Calu3 (cell line): ENCODE measurements around the gene BICDL2. TPM values are rescaled to one million over a fixed set of nuclear protein-coding genes. Genes with fewer than 3 reads are reported as not detected.
"Not testable (repeated sequence)": the region's sequence is repeated elsewhere in the genome, so short reads cannot be mapped to it uniquely, and the experiment has no call there.

Experiments used
- BruUV-seq: library from RNA; stranded (reverse); fragments of 400-500 nt; replicated peaks from 2 replicates; lab custom pipeline; 2021; lab: Mats Ljungman, UMichigan
- CTCF ChIA-PET: fragments of 300-600 bp; sonication (Branson Sonifier 250); formaldehyde crosslinking; loops from one replicate; lab custom pipeline; 2022; ENCODE audit warnings: antibody characterized with exemption; lab: Charles Lee
- DNase-seq: peaks from one replicate; pipeline ENCODE4 v3.0.0; 2022
- H3K27ac Mint-ChIP-seq: one replicate; pipeline ENCODE4 v1.8.0; 2022; ENCODE audit warnings: mixed read lengths; ENCODE audit not compliant: unreplicated experiment
- H3K27me3 Mint-ChIP-seq: one replicate; pipeline ENCODE4 v1.8.0; 2022; ENCODE audit warnings: mixed read lengths; ENCODE audit not compliant: unreplicated experiment
- H3K36me3 Mint-ChIP-seq: one replicate; pipeline ENCODE4 v1.8.0; 2022; ENCODE audit warnings: mild to moderate bottlenecking, moderate library complexity, mixed read lengths; ENCODE audit not compliant: insufficient read depth, unreplicated experiment
- H3K4me1 Mint-ChIP-seq: one replicate; pipeline ENCODE4 v1.8.0; 2022; ENCODE audit warnings: mild to moderate bottlenecking, low read depth, mixed read lengths; ENCODE audit not compliant: unreplicated experiment
- H3K4me3 Mint-ChIP-seq: one replicate; pipeline ENCODE4 v1.8.0; 2022; ENCODE audit warnings: mild to moderate bottlenecking, low read depth, moderate library complexity, mixed read lengths; ENCODE audit not compliant: unreplicated experiment
- H3K9me3 Mint-ChIP-seq: one replicate; pipeline ENCODE4 v1.8.0; 2022; ENCODE audit warnings: low read depth, mixed read lengths; ENCODE audit not compliant: unreplicated experiment
- intact Hi-C: fragments of 100-400 bp; cut with micrococcal nuclease; formaldehyde crosslinking; loops from one replicate; pipeline ENCODE4 v1.10.0; 2022; ENCODE audit not compliant: unreplicated experiment
- total RNA-seq: library from RNA; stranded (reverse); gene quantifications from 2 replicates; pipeline ENCODE4 v1.2.3, GENCODE V29; 2022
- TF ChIP-seq, protein P1 (sequence below): fragments of 200-600 bp; IDR thresholded peaks from one replicate; pipeline ENCODE4 v1.8.0; 2022; ENCODE audit warnings: antibody characterized with exemption; ENCODE audit not compliant: unreplicated experiment

BICDL2 gene
- total RNA-seq, 1 experiment from 2014 or later = 59.4 TPM

DNA sequence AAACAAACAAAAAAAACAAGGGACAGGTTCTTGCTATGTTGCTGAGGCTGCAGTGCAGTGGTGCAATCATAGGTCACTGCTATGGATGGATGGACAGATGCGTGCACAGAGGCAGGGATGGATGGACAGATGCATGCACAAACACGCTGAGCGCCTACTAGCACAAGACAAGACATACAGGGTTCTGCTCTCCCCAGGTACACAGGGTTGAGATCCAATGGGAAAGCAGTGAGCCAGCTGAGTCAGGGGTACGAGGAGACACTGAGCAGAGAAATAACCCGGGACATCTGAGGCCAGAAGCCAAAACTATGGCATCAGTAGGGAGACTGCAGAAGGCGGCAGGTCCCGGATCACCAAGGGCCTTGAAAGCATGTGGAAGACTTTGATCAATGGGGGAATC, 34.9 kb upstream of the BICDL2 start:
- TF ChIP-seq, protein P1, sequence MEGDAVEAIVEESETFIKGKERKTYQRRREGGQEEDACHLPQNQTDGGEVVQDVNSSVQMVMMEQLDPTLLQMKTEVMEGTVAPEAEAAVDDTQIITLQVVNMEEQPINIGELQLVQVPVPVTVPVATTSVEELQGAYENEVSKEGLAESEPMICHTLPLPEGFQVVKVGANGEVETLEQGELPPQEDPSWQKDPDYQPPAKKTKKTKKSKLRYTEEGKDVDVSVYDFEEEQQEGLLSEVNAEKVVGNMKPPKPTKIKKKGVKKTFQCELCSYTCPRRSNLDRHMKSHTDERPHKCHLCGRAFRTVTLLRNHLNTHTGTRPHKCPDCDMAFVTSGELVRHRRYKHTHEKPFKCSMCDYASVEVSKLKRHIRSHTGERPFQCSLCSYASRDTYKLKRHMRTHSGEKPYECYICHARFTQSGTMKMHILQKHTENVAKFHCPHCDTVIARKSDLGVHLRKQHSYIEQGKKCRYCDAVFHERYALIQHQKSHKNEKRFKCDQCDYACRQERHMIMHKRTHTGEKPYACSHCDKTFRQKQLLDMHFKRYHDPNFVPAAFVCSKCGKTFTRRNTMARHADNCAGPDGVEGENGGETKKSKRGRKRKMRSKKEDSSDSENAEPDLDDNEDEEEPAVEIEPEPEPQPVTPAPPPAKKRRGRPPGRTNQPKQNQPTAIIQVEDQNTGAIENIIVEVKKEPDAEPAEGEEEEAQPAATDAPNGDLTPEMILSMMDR = no peak
- H3K27me3 Mint-ChIP-seq = peaks cover 44% of the 10 kb centered on the region
- no peak overlapping the region for H3K4me3 Mint-ChIP-seq
- H3K4me1 Mint-ChIP-seq = no peaks in the 10 kb centered on the region
- intact Hi-C loops = no loop called here
- peaks cover 5% of the 10 kb centered on the region for H3K36me3 Mint-ChIP-seq
- CTCF ChIA-PET = no interaction called here
- no peak for DNase-seq
- no peak overlapping the region for H3K27ac Mint-ChIP-seq
- no TSS peak for BruUV-seq
- no peaks in the 10 kb centered on the region for H3K9me3 Mint-ChIP-seq

DNA sequence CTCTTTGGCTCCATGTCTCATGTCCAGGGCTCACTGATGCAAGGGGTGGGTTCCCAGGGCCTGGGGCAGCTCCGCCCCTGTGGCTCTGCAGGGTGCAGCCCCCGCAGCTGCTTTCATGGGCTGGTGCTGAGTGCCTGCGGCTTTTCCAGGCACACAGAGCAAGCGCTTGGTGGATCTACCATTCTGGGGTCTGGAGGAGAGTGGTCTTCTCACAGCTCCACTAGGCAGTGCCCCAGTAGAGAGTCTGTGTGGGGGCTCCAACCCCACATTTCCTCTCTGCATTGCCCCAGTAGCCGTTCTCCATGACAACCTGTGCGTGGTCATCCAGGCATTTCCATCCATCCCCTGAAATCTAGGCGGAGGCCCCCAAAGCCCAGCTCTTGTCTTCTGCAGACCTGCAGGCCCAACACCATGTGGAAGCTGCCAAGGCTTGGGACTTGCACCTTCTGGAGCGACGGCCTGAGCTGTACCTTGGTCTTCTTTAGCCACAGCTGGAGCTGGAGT, 33.9 kb upstream of the BICDL2 start:
- H3K4me1 Mint-ChIP-seq = peaks cover 5% of the 10 kb centered on the region
- no peak for DNase-seq
- TF ChIP-seq, protein P1 = no peak
- BruUV-seq = no TSS peak
- intact Hi-C loops = no loop called here
- peaks cover 44% of the 10 kb centered on the region for H3K27me3 Mint-ChIP-seq
- CTCF ChIA-PET = no interaction called here
- no peaks in the 10 kb centered on the region for H3K9me3 Mint-ChIP-seq
- H3K36me3 Mint-ChIP-seq = peaks cover 15% of the 10 kb centered on the region
- no peak overlapping the region for H3K4me3 Mint-ChIP-seq
- no peak overlapping the region for H3K27ac Mint-ChIP-seq

DNA sequence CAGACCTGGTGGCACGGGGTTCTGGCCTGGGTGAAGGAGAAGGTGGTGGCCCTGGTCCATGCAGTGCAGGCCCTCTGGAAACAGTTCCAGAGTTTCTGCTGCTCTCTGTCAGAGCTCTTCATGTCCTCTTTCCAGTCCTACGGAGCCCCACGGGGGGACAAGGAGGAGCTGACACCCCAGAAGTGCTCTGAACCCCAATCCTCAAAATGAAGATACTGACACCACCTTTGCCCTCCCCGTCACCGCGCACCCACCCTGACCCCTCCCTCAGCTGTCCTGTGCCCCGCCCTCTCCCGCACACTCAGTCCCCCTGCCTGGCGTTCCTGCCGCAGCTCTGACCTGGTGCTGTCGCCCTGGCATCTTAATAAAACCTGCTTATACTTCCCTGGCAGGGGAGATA, 32.4 kb upstream of the BICDL2 start:
- H3K4me3 Mint-ChIP-seq, H3K9me3 Mint-ChIP-seq, DNase-seq, CTCF ChIA-PET, intact Hi-C loops, H3K27ac Mint-ChIP-seq: not testable (repeated sequence)
- BruUV-seq = TSS peak; percentile 11
- peaks cover 20% of the 10 kb centered on the region for H3K4me1 Mint-ChIP-seq
- H3K27me3 Mint-ChIP-seq = peaks cover 29% of the 10 kb centered on the region
- H3K36me3 Mint-ChIP-seq = peaks cover 16% of the 10 kb centered on the region

DNA sequence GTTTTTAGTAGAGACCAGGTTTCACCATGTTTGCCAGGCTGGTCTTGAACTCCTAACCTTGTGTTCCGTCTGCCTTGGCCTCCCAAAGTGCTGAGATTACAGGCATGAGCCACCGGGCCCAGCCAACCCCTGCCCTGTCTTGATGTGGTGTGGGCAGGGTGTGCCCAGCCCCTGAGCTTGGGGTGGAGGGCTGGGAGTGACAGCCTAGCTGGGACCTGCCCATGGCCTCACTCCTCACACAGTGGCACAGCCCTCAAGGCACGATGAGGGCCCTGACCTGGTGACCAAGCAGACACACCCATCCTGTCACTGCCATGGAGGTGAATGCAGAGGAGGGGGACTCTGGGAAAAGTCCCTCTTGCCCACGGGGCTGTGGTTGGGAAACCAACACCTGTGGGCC, 31.7 kb upstream of the BICDL2 start:
- TF ChIP-seq, protein P1 = no peak
- Mint-ChIP-seq H3K27ac (no peak overlapping the region), H3K9me3 (no peaks in the 10 kb centered on the region), H3K27me3 (peaks cover 22% of the 10 kb centered on the region), H3K4me1 (peaks cover 22% of the 10 kb centered on the region), H3K4me3 (no peak overlapping the region), H3K36me3 (peaks cover 16% of the 10 kb centered on the region)
- CTCF ChIA-PET = no interaction called here
- intact Hi-C loops = no loop called here
- BruUV-seq = no TSS peak
- no peak for DNase-seq

DNA sequence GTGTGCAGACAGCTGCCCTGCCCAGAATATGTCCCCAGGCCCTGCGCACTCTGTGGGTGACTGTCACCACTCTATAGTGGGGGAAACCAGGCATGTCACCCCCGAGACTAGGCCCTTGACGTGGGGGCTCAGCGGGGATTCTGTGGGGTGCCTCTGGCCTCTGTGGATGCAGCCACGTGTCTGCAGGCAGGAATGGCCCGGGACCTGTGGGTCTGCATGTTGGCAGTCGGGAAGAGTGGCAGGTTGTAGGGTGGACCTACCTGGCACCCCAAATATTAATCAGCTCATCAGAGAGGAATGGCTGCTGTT, 29.6 kb upstream of the BICDL2 start:
- peak overlapping the region; percentile 77 for H3K27ac Mint-ChIP-seq
- BruUV-seq = no TSS peak
- peaks cover 22% of the 10 kb centered on the region for H3K4me1 Mint-ChIP-seq
- TF ChIP-seq, protein P1 = no peak
- CTCF ChIA-PET = interaction anchor here (1.2 kb wide), 1 partner anchor 35 kb away, joined by 4 read pairs; no protein-coding TSS in a partner anchor
- DNase-seq = no peak
- H3K9me3 Mint-ChIP-seq = peaks cover 2% of the 10 kb centered on the region
- H3K4me3 Mint-ChIP-seq = peak overlapping the region; percentile 72
- intact Hi-C loops = no loop called here
- H3K27me3 Mint-ChIP-seq = peaks cover 4% of the 10 kb centered on the region
- peaks cover 16% of the 10 kb centered on the region for H3K36me3 Mint-ChIP-seq
